GM12878 (cell line): Measurements from ENCODE around the gene ROCK2.

Experiments
- EGR1 ChIP-seq, 2 experiments: IDR thresholded peaks; 1 replicate in 1 of 2; 2 replicates in 1 of 2; pipeline ENCODE4 v1.6.1; 2011 to 2012; ENCODE audit warnings: low read depth in 2 of 2, low read length in 2 of 2, borderline replicate concordance in 1 of 2, mild to moderate bottlenecking in 1 of 2, moderate library complexity in 1 of 2
- HDGF ChIP-seq: fragments of 450-650 bp; IDR thresholded peaks from 2 replicates; pipeline ENCODE4 v1.6.1; 2016; ENCODE audit warnings: antibody characterized with exemption
- MTA3 ChIP-seq: IDR thresholded peaks from 2 replicates; pipeline ENCODE4 v1.6.1; 2012; ENCODE audit warnings: low read length, inconsistent platforms, borderline replicate concordance
- POLR2A ChIP-seq: IDR thresholded peaks from 2 replicates; pipeline ENCODE4 v1.6.1; 2011; ENCODE audit warnings: low read depth, mild to moderate bottlenecking, low read length
- RFX5 ChIP-seq: IDR thresholded peaks from 2 replicates; pipeline ENCODE4 v1.6.1; 2011; ENCODE audit warnings: low read depth, low read length, improper control_type of control experiment
- SP1 ChIP-seq: IDR thresholded peaks from one replicate; pipeline ENCODE4 v1.6.1; 2011; ENCODE audit warnings: low read depth, low read length
- TAF1 ChIP-seq: IDR thresholded peaks from 2 replicates; pipeline ENCODE4 v1.6.1; 2011; ENCODE audit warnings: mild to moderate bottlenecking, low read depth, low read length, borderline replicate concordance
- TCF12 ChIP-seq: IDR thresholded peaks from 2 replicates; pipeline ENCODE4 v1.6.1; 2011; ENCODE audit warnings: low read depth, mild to moderate bottlenecking, low read length
- ZSCAN29 ChIP-seq: fragments of 450-650 bp; IDR thresholded peaks from 2 replicates; pipeline ENCODE4 v1.6.1; 2017; ENCODE audit warnings: mild to moderate bottlenecking, moderate library complexity
- TF ChIP-seq, protein P1 (sequence below), 3 experiments: IDR thresholded peaks in 2 of 3; conservative IDR thresholded peaks in 1 of 3; 2 replicates each; pipeline ENCODE4 v1.5.1; 2011; ENCODE audit warnings: low read depth in 3 of 3, low read length in 3 of 3, mild to moderate bottlenecking in 3 of 3, control low read depth in 2 of 3, moderate library complexity in 2 of 3, inconsistent platforms in 1 of 3, mixed read lengths in 1 of 3; ENCODE audit not compliant: control insufficient read depth in 2 of 3, insufficient read depth in 1 of 3; ENCODE audit errors: extremely low read depth in 1 of 3
- TF ChIP-seq, protein P2 (sequence below): IDR thresholded peaks from 2 replicates; pipeline ENCODE4 v1.6.1; 2012; ENCODE audit warnings: low read depth, low read length, improper control_type of control experiment

DNA sequence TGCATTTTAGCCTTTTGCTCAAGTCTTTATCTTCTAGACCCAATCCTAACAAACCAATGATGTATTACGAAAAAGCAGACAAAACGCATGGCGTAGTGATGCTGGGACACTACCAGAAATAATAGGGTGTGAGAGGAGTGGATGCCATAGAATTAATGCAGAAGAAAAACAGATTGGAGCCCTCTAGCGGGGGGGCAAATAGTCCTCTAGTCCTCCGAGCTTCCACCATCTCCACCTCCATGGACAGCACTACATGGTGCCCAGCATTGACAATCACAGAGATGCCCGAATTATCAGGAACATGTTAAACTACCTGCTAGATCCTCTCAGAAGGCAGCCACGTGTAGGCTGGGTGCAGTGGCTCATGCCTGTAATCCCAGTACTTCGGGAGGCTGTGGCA, 15.4 kb upstream of the ROCK2 start:
- TF ChIP-seq EGR1 (IDR thresholded peaks at IDR 0.05; ENCODE audit: borderline replicate concordance in 1 of 2, low read depth in 2 of 2, low read length in 2 of 2) (no peak), RFX5 (no peak), HDGF (no peak), POLR2A (no peak), TCF12 (no peak), MTA3 (no peak), SP1 (no peak), ZSCAN29 (no peak), TAF1 (no peak)
- TF ChIP-seq, protein P1, sequence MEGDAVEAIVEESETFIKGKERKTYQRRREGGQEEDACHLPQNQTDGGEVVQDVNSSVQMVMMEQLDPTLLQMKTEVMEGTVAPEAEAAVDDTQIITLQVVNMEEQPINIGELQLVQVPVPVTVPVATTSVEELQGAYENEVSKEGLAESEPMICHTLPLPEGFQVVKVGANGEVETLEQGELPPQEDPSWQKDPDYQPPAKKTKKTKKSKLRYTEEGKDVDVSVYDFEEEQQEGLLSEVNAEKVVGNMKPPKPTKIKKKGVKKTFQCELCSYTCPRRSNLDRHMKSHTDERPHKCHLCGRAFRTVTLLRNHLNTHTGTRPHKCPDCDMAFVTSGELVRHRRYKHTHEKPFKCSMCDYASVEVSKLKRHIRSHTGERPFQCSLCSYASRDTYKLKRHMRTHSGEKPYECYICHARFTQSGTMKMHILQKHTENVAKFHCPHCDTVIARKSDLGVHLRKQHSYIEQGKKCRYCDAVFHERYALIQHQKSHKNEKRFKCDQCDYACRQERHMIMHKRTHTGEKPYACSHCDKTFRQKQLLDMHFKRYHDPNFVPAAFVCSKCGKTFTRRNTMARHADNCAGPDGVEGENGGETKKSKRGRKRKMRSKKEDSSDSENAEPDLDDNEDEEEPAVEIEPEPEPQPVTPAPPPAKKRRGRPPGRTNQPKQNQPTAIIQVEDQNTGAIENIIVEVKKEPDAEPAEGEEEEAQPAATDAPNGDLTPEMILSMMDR (IDR thresholded peaks at IDR 0.05 in 2 of 3, conservative IDR thresholded peaks at IDR 0.05 in 1 of 3; ENCODE audit: control insufficient read depth in 2 of 3, extremely low read depth in 1 of 3, insufficient read depth in 1 of 3, low read depth in 3 of 3, low read length in 3 of 3) = no peak
- TF ChIP-seq, protein P2, sequence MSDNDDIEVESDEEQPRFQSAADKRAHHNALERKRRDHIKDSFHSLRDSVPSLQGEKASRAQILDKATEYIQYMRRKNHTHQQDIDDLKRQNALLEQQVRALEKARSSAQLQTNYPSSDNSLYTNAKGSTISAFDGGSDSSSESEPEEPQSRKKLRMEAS = no peak
